ENCODE data around the gene CDHR2.

Gene CDHR2

GRCh38 chr5:176624142-176624541, 75.0 kb downstream of the CDHR2 start:
- peaks cover 3 to 15% of the 10 kb centered on the region in 2 donors for H3K4me1 ChIP-seq (ENCODE audit: control insufficient read depth in 2 of 2, insufficient read depth in 1 of 2, low read depth in 1 of 2, low read length in 2 of 2)
- H3K36me3 ChIP-seq (replicated peaks in 1 of 2; ENCODE audit: control insufficient read depth in 2 of 2, insufficient read depth in 2 of 2, low read length in 2 of 2) = no peaks in the 10 kb centered on the region
- H3K9me3 ChIP-seq (replicated peaks in 1 of 2; ENCODE audit: control insufficient read depth in 2 of 2, insufficient read depth in 1 of 2, low read depth in 1 of 2, low read length in 2 of 2) = peaks cover 0 to 5% of the 10 kb centered on the region in 2 donors
- H2BK12ac ChIP-seq (ENCODE audit: low read length) = no peak overlapping the region
- H2AFZ ChIP-seq (ENCODE audit: low read length) = no peak overlapping the region
- no peak overlapping the region for H4K8ac ChIP-seq (ENCODE audit: low read depth, low read length)
- no peak overlapping the region for H2BK15ac ChIP-seq (ENCODE audit: low read length)
- peak overlapping the region; percentile 44 for H3K9ac ChIP-seq (ENCODE audit: low read depth, low read length, poor library complexity)
- H3K27me3 ChIP-seq (ENCODE audit: control insufficient read depth in 3 of 3, insufficient read depth in 3 of 3, low read depth in 1 of 3, low read length in 3 of 3) = peaks cover 12 to 94% (median 46%) of the 10 kb centered on the region in 3 experiments
- DNase-seq (ENCODE audit: low spot score) = no peak
- no peaks in the 10 kb centered on the region for H3K79me1 ChIP-seq (ENCODE audit: low read depth, low read length)
- WGBS, 2 donors (ENCODE audit: extremely low coverage in 2 of 2, insufficient read length in 2 of 2, insufficient replicate concordance in 1 of 2) = no CpG with 5 or more reads among the region's 4 CpGs
- H3K14ac ChIP-seq (ENCODE audit: low read length) = no peak overlapping the region
- no peak overlapping the region for H3K4me3 ChIP-seq (ENCODE audit: low read length in 2 of 2)
- H2AK5ac ChIP-seq (ENCODE audit: low read depth, low read length) = peak overlapping the region; percentile 79
- H3K23ac ChIP-seq (ENCODE audit: low read depth, low read length, poor library complexity) = no peak overlapping the region
- H3K18ac ChIP-seq (ENCODE audit: low read length) = no peak overlapping the region
- no peak overlapping the region for H2BK120ac ChIP-seq (ENCODE audit: low read depth, low read length)
- H3K4ac ChIP-seq (ENCODE audit: low read length) = no peak overlapping the region
- no peak overlapping the region for H2BK5ac ChIP-seq (ENCODE audit: low read length)
- no peak overlapping the region for H4K91ac ChIP-seq (ENCODE audit: low read depth, low read length, poor library complexity)
- no peak overlapping the region for H3K27ac ChIP-seq (replicated peaks; ENCODE audit: low read length)
- no peak overlapping the region for H3K4me2 ChIP-seq (ENCODE audit: insufficient read depth, low read length, poor library complexity, severe bottlenecking)

DNA sequence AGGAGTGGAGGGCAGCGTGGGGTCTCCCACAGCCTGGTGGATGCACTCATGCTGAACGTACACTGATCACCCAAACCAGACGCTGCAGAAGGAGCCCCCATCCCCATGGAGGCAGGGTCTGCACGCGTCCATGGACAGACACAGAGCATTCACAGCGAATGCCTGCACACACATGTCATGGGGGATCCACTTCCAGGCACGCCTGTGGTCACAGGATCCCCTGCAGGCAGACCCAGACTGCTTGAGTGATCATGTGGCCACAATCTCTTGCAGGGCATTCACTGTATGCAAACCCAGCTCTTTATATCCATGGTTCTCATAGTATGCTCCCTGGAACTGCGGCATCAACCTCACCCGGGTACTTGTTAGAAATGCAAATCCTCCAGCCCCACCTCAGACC, 75.8 kb downstream of the CDHR2 start:
- Histone ChIP-seq H2AFZ (ENCODE audit: low read length) (no peak overlapping the region), H3K27me3 (ENCODE audit: control insufficient read depth in 3 of 3, insufficient read depth in 3 of 3, low read depth in 1 of 3, low read length in 3 of 3) (peaks cover 11 to 95% (median 47%) of the 10 kb centered on the region in 3 experiments)
- no peak for DNase-seq (ENCODE audit: low spot score)

DNA sequence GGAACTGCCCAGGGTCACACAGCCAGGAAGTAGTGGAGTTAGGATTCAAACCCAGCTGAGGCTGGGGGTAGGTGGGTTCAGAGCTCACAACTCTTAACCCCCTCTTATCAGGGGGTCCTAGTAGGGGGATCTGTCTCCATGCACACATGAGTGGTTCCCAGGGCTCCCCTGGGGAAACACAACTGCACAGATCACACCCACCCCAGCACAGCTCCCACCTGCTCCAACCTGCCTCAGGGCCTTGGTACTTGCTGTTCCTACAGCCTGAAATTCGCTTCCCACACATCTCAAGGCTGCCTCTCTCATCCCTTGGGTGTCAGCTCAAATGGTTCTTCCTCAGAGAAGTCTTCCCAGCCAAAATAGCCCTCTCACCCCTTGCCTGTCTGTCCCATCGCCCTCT, 76.4 kb downstream of the CDHR2 start:
- no peak overlapping the region for H2BK15ac ChIP-seq (ENCODE audit: low read length)
- H3K36me3 ChIP-seq (replicated peaks in 1 of 2; ENCODE audit: control insufficient read depth in 2 of 2, insufficient read depth in 2 of 2, low read length in 2 of 2) = no peaks in the 10 kb centered on the region
- no peak overlapping the region for H3K4me3 ChIP-seq (ENCODE audit: low read length in 2 of 2)
- no peaks in the 10 kb centered on the region for H3K79me1 ChIP-seq (ENCODE audit: low read depth, low read length)
- no peak overlapping the region for H3K4me2 ChIP-seq (ENCODE audit: insufficient read depth, low read length, poor library complexity, severe bottlenecking)
- no peak overlapping the region for H4K8ac ChIP-seq (ENCODE audit: low read depth, low read length)
- H3K9ac ChIP-seq (ENCODE audit: low read depth, low read length, poor library complexity) = no peak overlapping the region
- H2BK12ac ChIP-seq (ENCODE audit: low read length) = no peak overlapping the region
- no peak for DNase-seq (ENCODE audit: low spot score)
- no peak overlapping the region for H2AK5ac ChIP-seq (ENCODE audit: low read depth, low read length)
- H3K9me3 ChIP-seq (replicated peaks in 1 of 2; ENCODE audit: control insufficient read depth in 2 of 2, insufficient read depth in 1 of 2, low read depth in 1 of 2, low read length in 2 of 2) = no peaks in the 10 kb centered on the region
- no peak overlapping the region for H2AFZ ChIP-seq (ENCODE audit: low read length)
- peak overlapping the region; percentile 32 for H3K23ac ChIP-seq (ENCODE audit: low read depth, low read length, poor library complexity)
- H4K91ac ChIP-seq (ENCODE audit: low read depth, low read length, poor library complexity) = peak overlapping the region; percentile 26
- whole genome bisulfite sequencing, 2 donors (ENCODE audit: extremely low coverage in 2 of 2, insufficient read length in 2 of 2, insufficient replicate concordance in 1 of 2) = no CpG with 5 or more reads among the region's 2 CpGs
- H3K4me1 ChIP-seq (ENCODE audit: control insufficient read depth in 2 of 2, insufficient read depth in 1 of 2, low read depth in 1 of 2, low read length in 2 of 2) = peaks cover 5 to 9% of the 10 kb centered on the region in 2 donors
- H2BK5ac ChIP-seq (ENCODE audit: low read length) = no peak overlapping the region
- H3K27ac ChIP-seq (replicated peaks; ENCODE audit: low read length) = no peak overlapping the region
- no peak overlapping the region for H3K18ac ChIP-seq (ENCODE audit: low read length)
- peaks cover 9 to 95% (median 46%) of the 10 kb centered on the region in 3 experiments for H3K27me3 ChIP-seq (ENCODE audit: control insufficient read depth in 3 of 3, insufficient read depth in 3 of 3, low read depth in 1 of 3, low read length in 3 of 3)
- H3K4ac ChIP-seq (ENCODE audit: low read length) = no peak overlapping the region
- H3K14ac ChIP-seq (ENCODE audit: low read length) = no peak overlapping the region
- no peak overlapping the region for H2BK120ac ChIP-seq (ENCODE audit: low read depth, low read length)

More for the DNA sequence above, 75.8 kb downstream of the CDHR2 start:
- Histone ChIP-seq H2BK5ac (ENCODE audit: low read length) (no peak overlapping the region), H3K9ac (ENCODE audit: low read depth, low read length, poor library complexity) (no peak overlapping the region), H3K9me3 (replicated peaks in 1 of 2; ENCODE audit: control insufficient read depth in 2 of 2, insufficient read depth in 1 of 2, low read depth in 1 of 2, low read length in 2 of 2) (peaks cover 0 to under 1% of the 10 kb centered on the region in 2 donors), H3K4me2 (ENCODE audit: insufficient read depth, low read length, poor library complexity, severe bottlenecking) (no peak overlapping the region), H3K79me1 (ENCODE audit: low read depth, low read length) (no peaks in the 10 kb centered on the region), H4K91ac (ENCODE audit: low read depth, low read length, poor library complexity) (no peak overlapping the region), H3K4ac (ENCODE audit: low read length) (no peak overlapping the region), H3K4me3 (ENCODE audit: low read length in 2 of 2) (no peak overlapping the region), H3K36me3 (replicated peaks in 1 of 2; ENCODE audit: control insufficient read depth in 2 of 2, insufficient read depth in 2 of 2, low read length in 2 of 2) (no peaks in the 10 kb centered on the region), H3K4me1 (ENCODE audit: control insufficient read depth in 2 of 2, insufficient read depth in 1 of 2, low read depth in 1 of 2, low read length in 2 of 2) (peaks cover 5 to 13% of the 10 kb centered on the region in 2 donors), H3K18ac (ENCODE audit: low read length) (no peak overlapping the region), H2AK5ac (ENCODE audit: low read depth, low read length) (no peak overlapping the region), H3K23ac (ENCODE audit: low read depth, low read length, poor library complexity) (no peak overlapping the region), H4K8ac (ENCODE audit: low read depth, low read length) (no peak overlapping the region), H3K14ac (ENCODE audit: low read length) (peak overlapping the region; percentile 10), H2BK15ac (ENCODE audit: low read length) (no peak overlapping the region), H3K27ac (replicated peaks; ENCODE audit: low read length) (no peak overlapping the region), H2BK120ac (ENCODE audit: low read depth, low read length) (no peak overlapping the region), H2BK12ac (ENCODE audit: low read length) (no peak overlapping the region)
- no CpG with 5 or more reads among the region's 9 CpGs for WGBS, 2 donors (ENCODE audit: extremely low coverage in 2 of 2, insufficient read length in 2 of 2, insufficient replicate concordance in 1 of 2)

GRCh38 chr5:176625966-176626875, 77.1 kb downstream of the CDHR2 start:
- Histone ChIP-seq H3K36me3 (replicated peaks in 1 of 2; ENCODE audit: control insufficient read depth in 2 of 2, insufficient read depth in 2 of 2, low read length in 2 of 2) (no peaks in the 10 kb centered on the region), H3K27me3 (ENCODE audit: control insufficient read depth in 3 of 3, insufficient read depth in 3 of 3, low read depth in 1 of 3, low read length in 3 of 3) (peaks cover 7 to 95% (median 46%) of the 10 kb centered on the region in 3 experiments), H3K79me1 (ENCODE audit: low read depth, low read length) (no peaks in the 10 kb centered on the region), H3K4ac (ENCODE audit: low read length) (no peak overlapping the region), H2BK120ac (ENCODE audit: low read depth, low read length) (no peak overlapping the region), H3K4me1 (ENCODE audit: control insufficient read depth in 2 of 2, insufficient read depth in 1 of 2, low read depth in 1 of 2, low read length in 2 of 2) (peaks cover 8 to 9% of the 10 kb centered on the region in 2 donors), H3K23ac (ENCODE audit: low read depth, low read length, poor library complexity) (peak overlapping the region; percentile 32), H2BK12ac (ENCODE audit: low read length) (peak overlapping the region; percentile 43), H3K14ac (ENCODE audit: low read length) (no peak overlapping the region), H4K8ac (ENCODE audit: low read depth, low read length) (no peak overlapping the region), H3K9me3 (replicated peaks in 1 of 2; ENCODE audit: control insufficient read depth in 2 of 2, insufficient read depth in 1 of 2, low read depth in 1 of 2, low read length in 2 of 2) (no peaks in the 10 kb centered on the region), H3K4me2 (ENCODE audit: insufficient read depth, low read length, poor library complexity, severe bottlenecking) (no peak overlapping the region), H2AK5ac (ENCODE audit: low read depth, low read length) (peak overlapping the region; percentile 59), H2AFZ (ENCODE audit: low read length) (no peak overlapping the region), H3K9ac (ENCODE audit: low read depth, low read length, poor library complexity) (peak overlapping the region; percentile 30), H4K91ac (ENCODE audit: low read depth, low read length, poor library complexity) (peak overlapping the region; percentile 60), H2BK5ac (ENCODE audit: low read length) (no peak overlapping the region), H3K18ac (ENCODE audit: low read length) (peak overlapping the region; percentile 33), H3K4me3 (ENCODE audit: low read length in 2 of 2) (no peak overlapping the region), H3K27ac (replicated peaks; ENCODE audit: low read length) (no peak overlapping the region), H2BK15ac (ENCODE audit: low read length) (no peak overlapping the region)
- no peak for DNase-seq (ENCODE audit: low spot score)
- WGBS, 2 donors (ENCODE audit: extremely low coverage in 2 of 2, insufficient read length in 2 of 2, insufficient replicate concordance in 1 of 2) = no CpG with 5 or more reads among the region's 25 CpGs

All from neuronal stem cell (in vitro differentiated cells).